ENCODE measurements around the gene ID3.
A peak's percentile ranks its signal among the peaks of the same experiment; 100 is the strongest.
"Not testable (repeated sequence)": the region's sequence is repeated elsewhere in the genome, so short reads cannot be mapped to it uniquely, and the experiment has no call there.

The ID3 gene

DNA sequence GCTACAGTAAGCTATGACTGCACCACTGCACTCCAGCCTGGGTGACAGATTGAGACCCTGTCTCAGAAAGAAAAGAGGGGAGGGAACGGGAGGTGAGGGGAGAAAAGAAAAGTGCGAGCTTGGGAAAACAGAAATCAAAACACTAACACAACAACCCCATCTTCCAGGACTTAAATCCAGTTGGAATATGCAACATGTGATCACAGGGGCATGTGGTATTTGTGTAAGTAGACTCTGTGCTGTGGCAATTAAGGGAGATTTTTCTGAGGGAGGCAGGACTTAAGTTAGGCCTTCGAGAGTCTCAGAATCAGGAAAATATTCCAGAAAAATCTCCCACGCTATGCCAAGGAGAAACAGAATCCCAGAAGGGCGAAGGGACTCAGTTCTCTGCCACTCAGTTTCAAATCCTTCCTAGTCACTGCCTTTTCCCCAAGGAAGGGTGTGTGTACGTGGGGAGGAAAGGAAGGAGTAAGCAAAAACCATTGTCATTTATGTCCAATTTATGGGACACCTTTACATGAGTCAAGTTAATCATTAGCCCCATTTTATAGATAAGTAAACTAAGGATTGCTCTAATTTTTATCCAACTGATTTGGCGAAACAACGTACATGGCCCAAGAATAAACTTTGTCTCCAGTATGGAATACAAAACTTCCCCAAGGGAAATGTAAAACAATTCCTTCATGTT, 12.3 kb downstream of the ID3 start:
- no peak for DNase-seq

DNA sequence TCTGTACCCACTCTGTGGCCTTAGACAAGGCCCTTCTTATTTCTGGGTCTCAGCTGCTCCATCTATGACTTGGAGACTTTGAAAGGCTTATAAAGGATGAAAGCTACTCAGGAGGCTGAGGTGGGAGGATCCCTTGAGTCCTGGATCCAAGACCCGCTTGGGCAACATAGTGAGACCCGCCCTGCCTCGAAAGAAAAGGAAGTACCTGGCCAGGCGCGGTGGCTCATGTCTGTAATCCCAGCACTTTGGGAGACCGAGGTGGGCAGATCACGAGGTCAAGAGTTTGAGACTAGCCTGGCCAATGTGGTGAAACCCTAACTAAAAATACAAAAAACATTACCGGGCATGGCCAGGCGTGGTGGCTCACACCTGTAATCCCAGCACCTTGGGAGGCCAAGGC, 13.4 kb downstream of the ID3 start:
- DNase-seq = no peak

DNA sequence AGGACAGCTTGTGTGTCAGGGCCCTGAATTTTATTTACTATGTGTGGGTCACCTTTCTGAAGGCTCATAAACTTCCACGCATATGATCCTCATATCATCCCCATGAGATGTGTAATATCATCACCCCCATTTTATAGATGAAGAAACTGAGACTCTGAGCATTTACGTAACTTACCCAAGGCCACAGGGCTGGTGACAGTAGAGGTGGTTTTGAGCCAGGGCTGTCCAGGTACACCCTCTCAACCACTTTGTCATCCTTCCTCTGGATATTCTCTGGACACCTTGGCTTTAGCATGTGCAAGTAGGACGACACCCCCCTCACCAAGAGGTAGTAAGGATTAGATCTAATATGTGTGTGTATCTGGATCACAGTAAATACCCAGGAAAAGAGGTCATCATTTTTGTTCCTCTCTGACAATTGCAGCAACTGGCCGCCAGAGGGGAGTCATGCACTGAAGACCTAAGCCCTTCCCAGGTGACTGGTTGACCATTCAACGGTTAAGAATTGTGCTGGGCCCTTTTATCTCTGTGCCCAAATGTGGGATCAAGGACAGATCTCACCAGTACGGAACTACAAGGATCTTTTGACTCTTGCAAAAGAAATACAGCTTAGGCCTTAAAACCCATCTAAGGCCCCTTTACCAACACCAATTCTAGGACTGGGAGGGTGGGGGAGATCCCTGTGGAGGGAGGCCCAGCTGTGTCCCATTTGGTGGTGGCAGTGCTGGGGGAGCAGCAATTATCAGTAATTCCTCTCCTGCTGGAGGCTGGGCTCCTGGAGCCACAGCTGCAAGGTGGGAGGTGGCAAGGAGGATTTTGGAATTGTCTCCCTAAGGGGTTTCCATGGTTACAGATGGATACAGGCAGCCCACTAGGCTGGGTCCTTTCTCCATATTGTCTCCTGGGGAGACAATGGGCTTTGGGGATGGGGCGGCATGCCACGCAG, 14.6 kb downstream of the ID3 start:
- DNase-seq = peak; percentile 62

DNA sequence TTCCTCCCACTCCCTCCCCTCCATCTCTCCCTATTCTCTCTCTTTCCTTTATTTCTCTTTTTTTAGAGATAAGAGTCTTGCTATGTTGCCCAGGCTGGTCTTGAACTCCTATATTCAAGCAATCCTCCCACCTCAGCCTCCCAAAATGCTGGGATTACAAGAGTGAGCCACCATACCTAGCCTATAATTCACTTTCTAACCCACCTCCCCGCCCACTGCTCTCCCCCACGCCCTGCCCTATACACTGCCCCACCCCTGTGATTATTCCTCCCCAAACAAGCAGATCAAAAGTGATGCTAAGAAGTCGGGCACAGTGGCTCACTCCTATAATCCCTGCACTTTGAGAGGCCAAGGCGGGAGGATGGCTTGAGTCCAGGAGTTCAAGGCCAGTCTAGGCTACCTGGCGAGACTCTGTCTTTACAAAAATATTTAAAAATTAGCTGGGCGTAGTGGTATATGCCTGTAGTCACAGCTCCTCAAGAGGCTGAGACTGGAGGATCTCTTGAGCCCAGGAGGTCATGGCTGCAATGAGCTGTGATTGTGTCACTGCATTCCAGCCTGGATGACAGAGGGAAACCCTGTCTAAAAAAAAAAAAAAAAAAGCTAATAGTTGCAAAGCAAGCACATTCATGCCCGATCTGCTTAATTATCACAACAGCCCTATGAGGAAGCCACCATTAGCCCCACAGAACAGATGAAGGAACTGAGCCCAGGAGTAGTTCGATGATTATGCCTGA, 15.4 kb downstream of the ID3 start:
- no peak for DNase-seq

DNA sequence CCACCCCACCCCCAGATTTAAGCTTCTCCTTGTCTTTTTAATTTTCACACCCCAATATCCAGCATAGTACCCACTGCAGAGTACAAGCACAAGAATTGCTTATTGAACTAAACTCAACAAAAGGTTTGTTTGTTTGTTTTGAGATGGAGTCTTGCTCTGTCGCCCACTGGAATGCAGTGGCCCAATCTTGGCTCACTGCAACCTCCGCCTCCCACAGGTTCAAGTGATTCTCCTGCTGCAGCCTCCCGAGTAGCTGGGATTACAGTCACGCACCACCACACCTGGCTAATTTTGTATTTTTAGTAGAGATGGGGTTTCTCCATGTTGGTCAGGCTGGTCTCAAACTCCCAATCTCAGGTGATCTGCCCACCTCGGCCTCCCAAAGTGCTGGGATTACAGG, 16.4 kb downstream of the ID3 start:
- DNase-seq = not testable (repeated sequence)

DNA sequence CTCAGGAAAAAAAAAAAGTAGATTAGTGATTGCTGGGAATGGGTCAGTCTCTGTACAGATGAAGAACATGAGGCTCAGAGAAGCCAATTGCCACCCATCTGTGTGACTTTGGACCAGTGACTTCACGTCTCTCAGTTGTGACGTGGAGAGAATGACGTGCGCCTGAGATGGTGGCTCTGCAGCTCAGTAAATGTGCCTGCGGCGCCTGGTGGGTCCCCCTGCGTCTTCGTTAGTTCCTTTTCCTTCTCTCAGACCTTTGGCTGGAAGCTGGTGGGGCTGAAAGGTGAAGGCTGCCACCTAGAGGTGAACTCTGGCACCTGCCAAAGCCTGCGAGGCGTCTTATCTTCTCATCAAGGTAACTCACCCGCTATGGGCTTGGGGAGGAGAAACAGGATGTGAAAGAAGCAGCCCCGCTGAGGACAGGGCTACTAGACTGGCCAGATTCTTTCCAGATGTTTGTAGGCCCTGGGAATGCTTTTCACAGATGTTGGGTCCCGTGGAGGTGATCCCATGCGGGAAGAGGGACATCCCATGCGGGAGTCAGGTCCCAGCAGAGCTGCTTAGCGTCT, 19.5 kb downstream of the ID3 start:
- peak; percentile 86 for DNase-seq

DNA sequence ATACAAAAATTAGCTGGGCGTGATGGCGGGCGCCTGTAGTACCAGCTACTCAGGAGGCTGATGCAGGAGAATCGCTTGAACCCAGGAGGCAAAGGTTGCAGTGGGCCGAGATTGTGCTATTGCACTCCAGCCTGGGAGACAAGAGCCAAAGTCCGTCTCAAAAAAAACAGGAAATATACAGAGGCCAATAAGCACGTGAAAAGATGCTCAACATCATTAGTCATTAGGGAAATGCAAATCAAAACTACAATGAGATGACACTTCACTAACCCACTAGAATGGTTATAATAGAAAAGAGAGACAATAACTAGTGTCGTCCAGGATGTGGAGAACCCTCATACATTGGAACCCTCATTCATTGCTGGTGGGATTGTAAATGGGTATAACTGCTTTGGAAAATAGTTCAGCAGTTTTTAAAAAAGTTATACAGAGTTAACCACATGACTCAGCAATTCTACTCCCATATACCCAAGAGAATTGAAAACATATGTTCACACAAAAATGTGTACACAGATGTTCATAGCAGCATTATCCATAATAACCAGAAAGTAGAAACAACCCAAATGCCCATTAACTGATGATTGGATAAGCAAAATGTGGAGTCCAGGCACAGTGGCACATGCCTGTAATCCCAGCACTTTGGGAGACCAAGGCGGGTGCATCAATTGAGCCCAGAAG, 21.9 kb downstream of the ID3 start:
- DNase-seq = no peak

DNA sequence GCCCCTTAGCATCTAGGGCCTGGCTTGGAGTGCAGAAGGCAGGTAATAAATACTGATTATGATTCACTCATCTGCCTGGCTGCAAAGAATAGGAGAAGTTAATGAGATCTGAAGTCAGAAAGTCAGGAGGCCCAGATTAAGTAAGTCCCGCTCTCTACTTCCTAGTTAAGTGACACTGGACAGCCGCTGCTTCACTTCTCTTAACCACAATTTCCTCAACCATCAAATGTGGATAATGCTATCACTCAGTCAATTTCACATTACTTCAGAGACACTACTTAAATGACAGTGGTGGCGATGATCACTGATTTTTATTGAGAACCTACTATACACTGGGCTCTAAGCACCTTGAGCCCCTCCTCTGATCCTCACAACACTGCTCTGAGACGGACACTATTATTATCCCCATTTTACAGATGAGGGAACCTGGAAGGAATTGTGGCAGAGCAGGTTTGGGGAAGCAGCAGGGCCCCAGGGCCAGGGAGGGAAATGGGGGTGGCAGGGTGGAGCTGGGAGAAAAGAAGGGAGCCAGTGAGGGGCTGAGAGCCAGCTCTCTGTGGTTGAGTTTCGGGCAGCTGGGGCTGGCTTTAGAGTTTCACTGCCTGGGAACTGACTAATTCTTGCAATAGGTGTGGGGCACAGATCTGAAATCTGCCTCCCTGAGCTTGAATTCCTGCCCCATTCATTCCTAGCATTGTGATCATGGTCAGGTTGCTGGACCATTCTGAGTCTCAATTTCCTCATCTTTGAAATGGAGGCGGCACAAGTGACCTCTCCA, 25.9 kb downstream of the ID3 start:
- DNase-seq = no peak

DNA sequence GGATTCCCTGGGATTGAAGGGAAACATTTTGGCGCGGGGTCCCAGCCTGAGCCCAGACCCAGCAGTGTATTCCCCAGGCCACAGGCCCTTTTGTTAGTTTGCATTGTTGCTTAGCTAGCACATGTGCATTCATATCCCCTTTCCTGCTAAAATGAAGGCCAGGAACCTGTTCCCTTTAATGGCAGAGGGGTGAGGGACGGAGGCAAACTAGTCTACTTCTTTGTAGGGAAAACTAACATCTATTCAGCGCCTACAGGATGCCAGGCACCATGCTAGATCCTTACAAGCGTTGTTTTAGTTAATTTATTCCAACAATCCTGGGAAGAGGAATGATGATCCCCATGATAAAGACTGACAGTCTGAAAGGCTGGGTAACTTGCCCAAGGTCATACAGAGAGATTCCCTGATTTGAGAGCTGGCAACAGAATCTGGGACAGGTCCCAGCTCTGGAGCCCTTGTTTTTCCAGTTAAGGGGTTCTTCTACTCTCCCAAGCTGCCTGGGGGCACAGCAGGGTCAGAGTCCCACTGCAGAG, 27.7 kb downstream of the ID3 start:
- DNase-seq = peak; percentile 45

DNA sequence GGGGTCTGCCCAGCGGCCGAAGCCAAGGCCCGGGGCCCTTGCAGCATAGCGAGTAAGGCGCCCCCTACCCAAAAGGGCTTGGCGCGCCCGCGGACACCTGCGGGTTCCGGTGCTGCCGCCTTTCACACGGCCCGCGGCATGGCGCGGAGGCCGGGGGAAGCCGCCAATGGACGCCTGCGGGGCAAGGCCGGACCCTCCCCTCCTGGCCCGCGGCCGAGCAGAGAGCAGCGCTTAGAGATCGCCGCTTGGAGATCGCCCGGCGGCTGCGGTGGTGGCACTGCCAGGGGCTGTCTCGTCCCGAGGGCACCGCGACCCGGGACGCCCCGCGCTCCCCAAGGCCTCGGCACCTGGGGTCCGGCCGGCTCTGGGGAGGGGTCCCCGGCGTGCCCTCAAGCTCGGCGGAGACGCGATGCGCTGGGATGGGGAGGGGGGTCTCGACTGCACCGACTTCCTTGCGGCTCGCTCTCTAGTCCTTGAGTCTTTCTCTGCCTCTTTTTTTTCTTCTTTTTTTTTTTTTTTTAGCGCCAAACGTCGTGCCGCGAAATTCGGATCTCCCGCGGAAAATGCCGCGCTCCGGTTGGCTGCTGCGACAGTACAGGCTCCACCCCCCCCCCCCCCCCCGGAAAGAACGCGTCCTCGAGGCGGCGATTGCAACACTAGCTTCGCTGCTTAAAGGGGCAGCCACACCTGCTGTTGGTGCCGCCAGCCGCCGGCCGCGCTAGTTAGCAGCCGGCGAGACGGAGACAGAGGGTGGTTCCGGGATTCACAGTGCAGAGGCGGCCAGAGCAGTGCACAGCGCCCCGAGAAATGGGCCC, 28.3 kb downstream of the ID3 start, which contains the start of gene E2F2:
E2F2 (minus strand) TSS at position 487 of the 815 bp plus-strand sequence; CDS start at position 47, 440 bp downstream.
- DNase-seq = peak; percentile 87

DNA sequence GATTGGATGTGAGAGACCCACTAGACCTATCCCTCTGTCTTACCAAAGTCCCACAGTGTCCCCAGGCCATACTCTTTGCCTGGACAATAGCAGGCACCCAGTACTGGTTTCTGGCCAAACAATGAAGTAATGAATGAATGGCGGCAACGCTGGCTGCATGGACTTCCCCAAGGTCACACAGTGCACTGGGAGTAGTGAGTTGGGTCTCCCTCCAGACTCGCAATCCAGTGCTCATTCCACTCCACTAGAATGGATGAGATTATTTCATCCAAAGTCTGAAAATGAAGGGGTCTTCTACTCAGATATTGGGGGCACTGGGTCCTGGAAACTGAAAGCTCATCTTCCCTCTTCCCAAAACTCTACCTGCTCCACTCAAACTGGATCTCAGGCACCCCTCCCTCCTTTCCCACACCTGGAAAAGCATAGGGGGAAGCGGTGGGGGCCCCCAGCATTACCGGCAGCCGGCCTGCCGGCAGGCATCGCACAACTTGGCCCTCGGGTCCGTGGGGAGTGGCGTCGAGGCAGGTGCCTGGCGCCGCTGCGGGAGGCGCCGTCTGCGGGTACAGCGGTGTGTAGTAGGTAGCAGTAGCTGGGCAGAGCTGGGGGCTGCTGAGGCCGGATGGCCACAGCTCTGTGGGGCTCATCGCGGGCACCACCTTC, 29.1 kb downstream of the ID3 start:
- DNase-seq = peak; percentile 56

DNA sequence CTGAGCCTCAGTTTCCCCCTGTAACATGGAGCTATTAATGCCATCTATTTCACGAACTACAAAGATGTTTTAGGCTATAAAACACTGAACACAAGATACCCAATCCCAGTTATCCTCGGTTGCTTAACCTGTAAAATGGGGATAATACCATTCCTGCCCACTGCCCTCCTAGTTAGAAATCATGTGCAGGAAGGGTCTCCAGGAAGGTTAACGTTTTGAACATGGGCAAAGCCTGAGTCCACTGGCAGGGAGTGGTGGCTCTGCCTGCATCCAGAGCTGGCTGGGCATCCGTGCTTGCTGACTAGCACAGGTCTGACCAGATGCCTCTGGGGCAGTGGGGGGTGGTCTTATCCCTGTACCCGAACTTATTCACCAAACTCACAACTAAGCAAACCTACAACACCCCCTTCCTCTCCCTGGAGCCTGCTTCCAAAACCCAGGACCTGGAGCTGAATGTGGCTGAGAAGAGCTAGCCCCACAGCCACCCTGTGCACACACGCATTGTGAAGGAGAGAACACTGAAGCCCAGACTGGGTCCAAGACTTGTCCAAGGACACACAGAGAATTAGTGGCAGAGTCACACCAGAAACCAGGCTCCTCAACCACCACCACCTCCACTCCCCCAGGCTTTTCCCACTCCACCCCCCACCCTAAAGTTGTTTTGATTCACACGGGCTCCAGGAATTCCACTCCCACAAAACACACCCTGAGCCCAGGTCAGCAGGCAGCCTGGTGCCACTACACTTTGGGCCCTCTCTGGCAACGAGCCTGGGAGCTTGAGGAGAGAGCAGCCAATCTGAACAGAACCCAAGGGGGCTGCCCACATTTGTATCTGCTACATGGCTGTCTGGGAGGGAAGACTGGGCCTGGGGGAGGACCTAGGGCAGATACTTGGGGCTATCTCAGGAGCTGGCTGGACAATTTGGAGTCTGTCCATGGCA, 29.9 kb downstream of the ID3 start:
- DNase-seq = no peak

DNA sequence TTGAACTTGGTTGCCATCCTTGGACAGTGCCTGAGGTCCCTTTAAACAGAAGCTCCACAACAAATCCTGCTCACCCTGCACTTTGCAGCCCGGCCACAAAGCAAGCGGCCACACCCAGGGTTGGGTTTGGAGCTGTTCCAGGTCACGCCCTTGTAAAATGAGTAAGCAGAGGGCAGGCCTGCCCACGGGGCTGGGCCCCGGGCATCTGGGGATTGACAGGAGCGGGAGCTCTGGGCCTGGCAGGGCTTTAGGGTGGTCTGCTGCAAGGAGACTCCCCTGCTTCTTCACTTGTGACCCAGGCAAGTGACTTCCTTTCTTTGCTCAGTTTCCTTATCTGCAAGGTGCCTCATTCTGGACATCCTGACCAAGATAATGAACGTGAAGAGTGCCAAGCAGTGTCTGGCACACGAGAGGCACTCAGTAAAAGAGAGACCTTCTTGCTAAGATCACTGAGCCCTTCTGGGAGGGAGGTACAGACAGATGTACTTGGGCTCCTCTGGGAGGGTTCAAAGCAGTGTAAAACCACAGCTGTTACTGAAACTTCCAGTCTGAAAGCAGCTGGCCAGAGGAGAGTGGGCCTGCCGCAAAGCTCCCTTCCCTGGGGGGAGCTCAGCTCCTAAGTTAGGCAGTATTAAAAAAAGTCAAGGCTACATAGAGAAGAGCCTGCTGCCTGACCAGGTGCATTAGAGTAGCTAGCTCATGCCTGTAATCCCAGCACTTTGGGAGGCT, 30.9 kb downstream of the ID3 start:
- DNase-seq = peak; percentile 60

DNA sequence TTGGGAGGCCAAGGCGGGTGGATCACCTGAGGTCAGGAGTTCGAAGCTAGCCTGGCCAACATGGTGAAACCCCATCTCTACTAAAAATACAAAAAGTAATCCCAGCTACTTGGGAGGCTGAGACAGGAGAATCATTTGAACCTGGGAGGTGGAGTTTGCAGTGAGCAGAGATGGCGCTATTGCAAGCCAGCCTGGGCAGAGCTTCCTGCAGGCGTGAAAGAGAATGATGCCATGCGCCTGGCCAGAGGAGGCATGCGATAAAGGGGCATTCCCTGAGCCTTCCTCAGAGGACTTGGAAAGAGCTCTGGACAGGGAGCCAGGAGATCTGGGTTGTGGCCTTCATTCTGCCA, 31.4 kb downstream of the ID3 start:
- DNase-seq = no peak

DNA sequence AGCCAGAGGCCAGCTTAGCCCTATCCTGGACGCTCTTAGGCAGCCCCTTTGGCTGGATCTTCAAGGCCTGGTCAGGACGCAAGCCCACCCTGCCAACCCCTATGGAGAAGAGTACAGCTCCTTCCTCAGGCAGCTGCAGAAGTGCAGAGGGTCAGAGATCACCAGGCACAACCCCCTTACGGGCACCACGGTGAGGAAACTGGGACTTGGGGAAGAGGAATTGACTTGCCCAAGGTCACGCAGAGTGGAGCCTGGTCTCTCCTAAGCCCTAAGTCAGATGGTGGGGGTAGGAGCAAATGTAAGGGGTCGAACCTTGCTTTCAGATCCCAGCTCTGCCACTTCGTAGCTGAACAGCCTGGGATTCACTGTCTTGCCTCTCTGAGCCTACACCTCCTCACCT, 31.9 kb downstream of the ID3 start:
- no peak for DNase-seq

DNA sequence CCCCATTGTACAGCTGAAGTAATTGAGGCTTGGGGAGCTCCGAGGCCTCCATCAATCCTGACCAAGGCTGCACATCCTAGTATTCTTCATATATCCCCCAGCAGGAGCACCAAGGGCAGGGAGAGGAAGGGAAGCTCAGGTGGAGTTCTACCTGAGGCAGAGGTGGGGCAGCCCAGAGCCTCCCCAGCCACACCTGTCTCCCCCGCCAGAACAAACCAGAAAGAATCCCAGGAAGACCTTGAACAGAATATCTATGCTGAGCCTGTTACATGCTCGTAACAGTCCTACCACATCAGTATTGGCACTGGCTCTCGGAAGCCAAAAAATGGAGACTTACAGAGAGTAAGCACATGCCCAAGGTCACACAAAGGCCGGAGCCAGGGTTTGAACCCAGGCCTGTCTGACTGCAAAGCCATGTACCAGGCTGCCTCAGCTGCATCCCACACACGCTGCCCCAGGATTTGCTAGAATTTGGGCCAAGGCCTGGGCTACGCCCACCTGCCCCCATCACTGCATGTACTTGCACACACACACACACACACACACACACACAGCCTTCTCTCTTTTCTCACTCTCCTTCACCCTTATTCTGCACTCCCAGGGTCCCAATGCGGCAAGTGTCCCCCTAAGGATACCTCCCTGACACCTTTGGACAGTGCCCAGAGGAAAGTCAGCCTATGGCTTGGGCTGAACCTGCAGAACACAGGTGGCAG, 32.8 kb downstream of the ID3 start:
- no peak for DNase-seq

DNA sequence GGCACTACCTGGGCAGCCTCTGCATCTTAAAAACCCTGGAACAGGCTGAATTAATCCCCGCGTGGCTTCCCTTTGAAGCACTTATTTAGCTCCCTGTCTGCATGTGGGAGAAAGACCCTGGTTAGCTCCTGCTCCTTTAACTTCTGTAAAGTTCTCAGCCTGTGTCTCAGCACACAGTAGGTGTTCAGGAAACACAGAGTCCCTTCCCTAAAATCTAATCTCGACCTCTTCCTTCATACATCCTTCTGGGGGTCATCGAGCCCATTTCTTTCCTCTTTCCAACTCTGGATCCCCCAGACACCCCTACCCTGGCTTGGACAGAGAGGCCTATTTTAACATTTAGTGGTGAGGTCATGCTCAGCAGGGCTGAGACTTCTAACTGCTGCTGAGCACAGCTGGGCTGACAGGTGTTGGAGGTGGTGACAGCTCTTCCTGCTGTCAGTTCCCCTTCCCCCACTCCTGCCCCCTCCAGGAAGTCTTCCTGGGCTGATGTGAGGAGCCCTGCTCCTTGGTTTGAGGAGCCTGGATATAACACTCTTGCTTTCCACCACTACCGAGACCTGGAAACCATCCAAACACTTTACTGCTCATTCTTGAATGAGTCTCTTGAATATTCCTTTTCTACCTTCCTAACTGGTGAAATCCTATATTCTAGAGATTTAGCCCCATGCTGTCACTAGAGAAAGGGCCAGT, 33.6 kb downstream of the ID3 start:
- peak; percentile 40 for DNase-seq

All from NCI-H146 (cell line).